K562 (cell line): ENCODE data around the gene KIAA0930. TPM values are rescaled to one million over a fixed set of nuclear protein-coding genes. Genes with fewer than 3 reads are reported as not detected.
A peak's percentile ranks its signal among the peaks of the same experiment; 100 is the strongest.

Experiments
- ADNP ChIP-seq: fragments of 200-800 bp; sonication (Bioruptor generic); IDR thresholded peaks from 2 replicates; pipeline ENCODE4 v1.6.1; 2016; ENCODE audit warnings: missing genetic modification characterization, missing compliant biosample characterization
- BCL6 ChIP-seq: fragments of 250-450 bp; sonication (Bioruptor Pico); IDR thresholded peaks from 2 replicates; pipeline ENCODE4 v1.4.0; 2020
- BRF1 ChIP-seq: IDR thresholded peaks from 3 replicates; pipeline ENCODE4 v1.6.1; 2011; ENCODE audit warnings: borderline replicate concordance, mild to moderate bottlenecking; ENCODE audit not compliant: insufficient read length; ENCODE audit errors: extremely low read depth
- EP400 ChIP-seq: fragments of 450-650 bp; IDR thresholded peaks from 2 replicates; pipeline ENCODE4 v1.6.1; 2017; ENCODE audit warnings: antibody characterized with exemption, mild to moderate bottlenecking, moderate library complexity
- GTF2B ChIP-seq: IDR thresholded peaks from 2 replicates; pipeline ENCODE4 v1.6.1; 2011; ENCODE audit not compliant: insufficient read length; ENCODE audit errors: extremely low read depth
- HDAC6 ChIP-seq: IDR thresholded peaks from 2 replicates; pipeline ENCODE4 v1.6.1; 2012; ENCODE audit warnings: low read depth, mild to moderate bottlenecking, control low read depth, inconsistent platforms, low read length, moderate library complexity
- HLTF ChIP-seq: fragments of 450-650 bp; IDR thresholded peaks from 2 replicates; pipeline ENCODE4 v1.6.1; 2016
- HNRNPH1 ChIP-seq: fragments of 200-400 bp; formaldehyde crosslinking; optimal IDR thresholded peaks from 2 replicates; pipeline ENCODE3; 2017; ENCODE audit warnings: low read depth, mild to moderate bottlenecking, low read length, moderate library complexity
- KAT2B ChIP-seq: IDR thresholded peaks from one replicate; pipeline ENCODE4 v1.6.1; 2012; ENCODE audit warnings: low read depth, mild to moderate bottlenecking, control low read depth, inconsistent platforms, low read length, moderate library complexity
- NBN ChIP-seq: fragments of 450-650 bp; IDR thresholded peaks from 2 replicates; pipeline ENCODE4 v1.6.1; 2016; ENCODE audit warnings: low read depth, mild to moderate bottlenecking
- NR1H2 ChIP-seq: sonication (generic); formaldehyde crosslinking; IDR thresholded peaks from 2 replicates; pipeline ENCODE4 v1.4.0; 2020; ENCODE audit warnings: mild to moderate bottlenecking, missing genetic modification reagents
- PRPF4 ChIP-seq: fragments of 200-400 bp; formaldehyde crosslinking; IDR thresholded peaks from one replicate; pipeline ENCODE4 v1.6.1; 2017; ENCODE audit warnings: low read length, low read depth, mild to moderate bottlenecking; ENCODE audit not compliant: insufficient read depth, poor library complexity, severe bottlenecking
- PURB ChIP-seq: sonication (generic); formaldehyde crosslinking; IDR thresholded peaks from 2 replicates; pipeline ENCODE4 v1.9.0; 2021; ENCODE audit warnings: low read depth, mild to moderate bottlenecking, missing genetic modification reagents
- RBM14 ChIP-seq: fragments of 200-400 bp; formaldehyde crosslinking; IDR thresholded peaks from 2 replicates; pipeline ENCODE4 v1.6.1; 2018; ENCODE audit warnings: low read depth, mild to moderate bottlenecking, low read length, moderate library complexity, borderline replicate concordance; ENCODE audit not compliant: insufficient read depth
- RBM39 ChIP-seq: fragments of 200-400 bp; formaldehyde crosslinking; optimal IDR thresholded peaks from 2 replicates; pipeline ENCODE3; 2018; ENCODE audit warnings: low read depth, low read length
- RFX7 ChIP-seq: fragments of 250-450 bp; sonication (Bioruptor Pico); IDR thresholded peaks from 2 replicates; pipeline ENCODE4 v1.5.1; 2021; ENCODE audit warnings: mild to moderate bottlenecking
- RHOXF2B ChIP-seq: fragments of 250-450 bp; sonication (Bioruptor Pico); conservative IDR thresholded peaks from 2 replicates; pipeline ENCODE4 v1.5.1; 2021
- SIX5 ChIP-seq, 2 experiments: IDR thresholded peaks; 2 replicates each; pipeline ENCODE4 v1.6.1; 2011; ENCODE audit warnings: low read length in 2 of 2, borderline replicate concordance in 1 of 2, low read depth in 1 of 2, mild to moderate bottlenecking in 1 of 2, moderate library complexity in 1 of 2; ENCODE audit not compliant: insufficient read depth in 1 of 2
- SRSF9 ChIP-seq: fragments of 200-400 bp; formaldehyde crosslinking; IDR thresholded peaks from 2 replicates; pipeline ENCODE4 v1.6.1; 2017; ENCODE audit warnings: low read depth, low read length, borderline replicate concordance
- TFAM ChIP-seq: fragments of 250-450 bp; sonication (Bioruptor Pico); conservative IDR thresholded peaks from 2 replicates; pipeline ENCODE4 v1.5.0; 2021; ENCODE audit warnings: mild to moderate bottlenecking, moderate library complexity
- THRAP3 ChIP-seq: fragments of 450-650 bp; IDR thresholded peaks from 2 replicates; pipeline ENCODE4 v1.6.1; 2016; ENCODE audit warnings: mild to moderate bottlenecking, inconsistent platforms, borderline replicate concordance
- ZBTB7A ChIP-seq: IDR thresholded peaks from 2 replicates; pipeline ENCODE4 v1.6.1; 2011; ENCODE audit warnings: low read depth, mild to moderate bottlenecking, low read length, moderate library complexity, borderline replicate concordance; ENCODE audit not compliant: control insufficient read depth
- ZBTB8A ChIP-seq: fragments of 450-650 bp; IDR thresholded peaks from 2 replicates; pipeline ENCODE4 v1.6.1; 2018; ENCODE audit warnings: mild to moderate bottlenecking, moderate library complexity; ENCODE audit not compliant: partially characterized antibody
- ZNF197 ChIP-seq: fragments of 200-800 bp; sonication (Bioruptor generic); IDR thresholded peaks from 2 replicates; pipeline ENCODE4 v1.6.1; 2016; ENCODE audit warnings: low read depth, missing genetic modification characterization, missing compliant biosample characterization
- ZNF354B ChIP-seq: fragments of 250-450 bp; sonication (Bioruptor Pico); IDR thresholded peaks from 2 replicates; pipeline ENCODE4 v1.4.0; 2020
- ZNF561 ChIP-seq: fragments of 450-650 bp; formaldehyde crosslinking; conservative IDR thresholded peaks from 2 replicates; pipeline ENCODE4 v1.4.0; 2020; ENCODE audit warnings: mild to moderate bottlenecking, moderate library complexity
- polyA plus RNA-seq, 8 experiments: library from polyadenylated mRNA; depleted of rRNA in 4 of 8; stranded (reverse) in 5 of 8; unstranded in 3 of 8; fragments of >200 nt; fragmentation: Nextera tagmentation in 2 of 8; fragmentation: Illumina TruSeq in 1 of 8; extraction: Ambion mirVana in 2 of 8; extraction: Trizol in 1 of 8; gene quantifications; 2 replicates each; pipeline versions ENCODE4 v1.2.1 to v1.2.3, GENCODE V29; 2011 to 2014; ENCODE audit warnings: inconsistent platforms in 1 of 8, missing spikeins in 1 of 8
- total RNA-seq, 7 experiments: library from RNA; depleted of rRNA in 6 of 7; stranded (reverse); fragments of >200 nt in 6 of 7; fragmentation: Illumina TruSeq in 2 of 7; extraction: Trizol in 2 of 7; gene quantifications; 2 replicates each; pipeline versions ENCODE4 v1.2.1 to v1.2.3, GENCODE V29; 2011 to 2021; ENCODE audit warnings: low replicate concordance in 1 of 7
- TF ChIP-seq, protein P1 (sequence below): fragments of 200-800 bp; sonication (Bioruptor generic); IDR thresholded peaks from 2 replicates; pipeline ENCODE4 v1.6.1; 2017; ENCODE audit warnings: missing genetic modification characterization, missing compliant biosample characterization

The KIAA0930 gene
- total and polyA plus RNA-seq, 9 of the 15 experiments (the other 6 are each of a cell fraction or from before 2014, with no cell fraction given) = 0.24 to 12.1 (median 6.4) TPM

GRCh38 chr22:45208993-45209838 lies 31.5 kb downstream of the KIAA0930 start (continued):
- TF ChIP-seq TFAM (CRISPR knock-in tag) (no peak), RBM14 (no peak), ZNF354B (CRISPR knock-in tag) (no peak), SRSF9 (no peak), PRPF4 (no peak), ZNF561 (no peak), THRAP3 (no peak), BCL6 (CRISPR knock-in tag) (no peak), EP400 (no peak), RHOXF2B (CRISPR knock-in tag) (no peak), ZBTB8A (no peak), ZBTB7A (0 out of 2 replicates have a peak, but pooled peaks have one; percentile 55), BRF1 (no peak), PURB (CRISPR knock-in tag) (no peak), NBN (no peak), HNRNPH1 (no peak), KAT2B (no peak), HDAC6 (no peak), HLTF (no peak), SIX5 (IDR thresholded peaks at IDR 0.05; ENCODE audit: borderline replicate concordance in 1 of 2, insufficient read depth in 1 of 2, low read depth in 1 of 2, low read length in 2 of 2) (no peak), RFX7 (no peak), ZNF197 (CRISPR knock-in tag) (no peak), GTF2B (no peak), ADNP (tag) (no peak), RBM39 (no peak), NR1H2 (CRISPR knock-in tag) (no peak)
- TF ChIP-seq, protein P1, sequence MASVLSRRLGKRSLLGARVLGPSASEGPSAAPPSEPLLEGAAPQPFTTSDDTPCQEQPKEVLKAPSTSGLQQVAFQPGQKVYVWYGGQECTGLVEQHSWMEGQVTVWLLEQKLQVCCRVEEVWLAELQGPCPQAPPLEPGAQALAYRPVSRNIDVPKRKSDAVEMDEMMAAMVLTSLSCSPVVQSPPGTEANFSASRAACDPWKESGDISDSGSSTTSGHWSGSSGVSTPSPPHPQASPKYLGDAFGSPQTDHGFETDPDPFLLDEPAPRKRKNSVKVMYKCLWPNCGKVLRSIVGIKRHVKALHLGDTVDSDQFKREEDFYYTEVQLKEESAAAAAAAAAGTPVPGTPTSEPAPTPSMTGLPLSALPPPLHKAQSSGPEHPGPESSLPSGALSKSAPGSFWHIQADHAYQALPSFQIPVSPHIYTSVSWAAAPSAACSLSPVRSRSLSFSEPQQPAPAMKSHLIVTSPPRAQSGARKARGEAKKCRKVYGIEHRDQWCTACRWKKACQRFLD (CRISPR knock-in tag) = no peak
